ENCODE results near the gene CASKIN1.
A peak's percentile ranks its signal among the peaks of the same experiment; 100 is the strongest.
"Not testable (repeated sequence)": the region's sequence is repeated elsewhere in the genome, so short reads cannot be mapped to it uniquely, and the experiment has no call there.

CASKIN1 gene

DNA sequence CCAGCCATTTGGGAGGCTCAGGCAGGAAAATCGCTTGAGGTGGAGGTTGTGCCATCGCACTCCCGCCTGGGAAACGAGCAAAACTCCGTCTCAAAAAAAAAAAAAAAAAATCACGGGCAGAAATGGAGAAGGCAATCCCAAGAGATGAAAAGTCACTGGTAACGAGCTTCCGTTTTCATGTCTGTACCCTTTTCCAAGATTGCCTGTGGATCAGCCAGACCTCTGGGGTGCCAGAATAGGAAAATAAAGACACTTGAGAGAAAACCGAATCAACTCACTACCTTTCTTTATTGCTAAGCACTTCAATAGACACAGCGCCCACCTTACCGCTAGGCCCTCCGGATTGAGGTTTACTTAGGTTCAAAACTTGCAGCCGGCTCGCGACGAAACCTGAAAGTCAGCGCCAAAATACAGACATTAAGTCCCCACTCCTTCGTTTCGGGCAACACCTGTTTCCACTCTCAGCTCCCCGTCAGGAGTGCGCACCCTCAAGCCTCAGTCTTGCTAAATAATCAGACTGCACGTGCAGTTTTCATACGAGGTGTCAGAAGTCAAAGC, 41.8 kb downstream of the CASKIN1 start:
- DNase-seq, result no peak

DNA sequence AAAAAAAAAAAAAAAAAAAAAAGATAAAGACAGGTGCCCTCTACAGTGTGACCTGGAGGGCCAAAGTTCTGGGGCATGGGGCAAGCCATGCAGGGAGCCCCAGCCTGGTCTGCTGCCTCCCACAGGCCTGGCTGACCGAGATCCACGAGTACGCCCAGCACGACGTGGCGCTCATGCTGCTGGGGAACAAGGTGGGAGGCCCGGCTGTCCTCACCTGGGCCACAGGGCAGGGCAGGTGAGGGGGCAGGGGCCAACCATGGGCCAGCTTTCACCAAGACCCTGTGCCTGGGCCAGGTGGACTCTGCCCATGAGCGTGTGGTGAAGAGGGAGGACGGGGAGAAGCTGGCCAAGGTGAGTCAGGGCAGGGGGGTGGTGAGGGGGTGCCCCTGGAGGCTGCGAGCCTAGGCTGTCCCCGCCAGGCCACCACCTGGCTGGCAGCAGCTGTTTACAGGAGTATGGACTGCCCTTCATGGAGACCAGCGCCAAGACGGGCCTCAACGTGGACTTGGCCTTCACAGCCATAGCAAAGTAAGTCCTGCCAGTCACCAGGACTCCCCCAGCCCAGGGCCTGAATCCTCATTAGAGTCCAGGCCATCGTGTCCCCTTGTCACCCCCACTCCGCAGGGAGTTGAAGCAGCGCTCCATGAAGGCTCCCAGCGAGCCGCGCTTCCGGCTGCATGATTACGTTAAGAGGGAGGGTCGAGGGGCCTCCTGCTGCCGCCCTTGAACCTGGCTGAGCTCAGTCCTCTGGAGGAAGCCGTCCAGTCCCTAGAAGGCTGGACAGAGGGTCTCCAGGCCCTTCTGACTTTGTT, 43.5 kb downstream of the CASKIN1 start:
- no peak for DNase-seq

DNA sequence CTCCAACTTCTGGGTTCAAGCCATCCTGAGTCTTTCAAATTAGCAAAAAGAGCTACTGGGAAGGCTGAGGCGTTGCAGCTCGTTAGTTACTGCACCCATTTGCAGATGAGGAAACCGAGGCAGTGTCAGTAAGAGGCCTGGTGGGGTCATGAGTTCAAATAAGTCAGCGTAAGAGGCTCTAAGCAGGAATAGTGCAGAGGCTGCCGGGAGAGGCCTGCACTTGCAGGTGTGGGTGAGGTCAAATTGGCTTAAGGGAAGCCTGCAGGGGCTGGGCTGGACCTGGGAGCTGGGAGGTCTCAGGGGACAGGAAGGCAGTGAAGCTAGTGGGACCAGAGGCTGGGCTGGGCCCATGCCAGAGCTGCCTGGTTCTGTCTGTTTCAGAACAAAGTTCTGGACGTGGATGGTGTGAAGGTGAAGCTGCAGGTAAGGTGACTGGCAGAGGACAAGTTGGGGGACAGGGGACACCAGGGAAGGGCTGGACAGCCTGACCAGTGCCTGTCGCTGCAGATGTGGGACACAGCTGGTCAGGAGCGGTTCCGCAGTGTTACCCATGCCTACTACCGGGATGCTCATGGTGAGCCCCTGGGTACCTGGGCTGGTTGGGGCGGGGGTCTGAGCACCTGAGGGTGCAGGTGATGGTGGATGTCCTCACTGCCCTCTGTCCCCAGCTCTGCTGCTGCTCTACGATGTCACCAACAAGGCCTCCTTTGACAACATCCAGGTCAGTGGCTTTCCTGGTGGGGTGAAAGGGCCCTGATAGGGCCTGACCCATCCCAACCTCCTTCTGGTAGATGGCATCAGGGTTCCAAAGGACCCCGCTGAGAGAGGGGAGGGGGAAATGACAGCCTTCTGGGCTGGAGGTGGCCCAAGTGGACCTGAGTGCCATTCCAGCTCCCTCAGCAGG, 45.0 kb downstream of the CASKIN1 start:
- DNase-seq, result no peak

GRCh38 chr16:2150418-2151187, 45.8 kb downstream of the CASKIN1 start:
- DNase-seq, result peak in 1 of 2 experiments; percentile 8

DNA sequence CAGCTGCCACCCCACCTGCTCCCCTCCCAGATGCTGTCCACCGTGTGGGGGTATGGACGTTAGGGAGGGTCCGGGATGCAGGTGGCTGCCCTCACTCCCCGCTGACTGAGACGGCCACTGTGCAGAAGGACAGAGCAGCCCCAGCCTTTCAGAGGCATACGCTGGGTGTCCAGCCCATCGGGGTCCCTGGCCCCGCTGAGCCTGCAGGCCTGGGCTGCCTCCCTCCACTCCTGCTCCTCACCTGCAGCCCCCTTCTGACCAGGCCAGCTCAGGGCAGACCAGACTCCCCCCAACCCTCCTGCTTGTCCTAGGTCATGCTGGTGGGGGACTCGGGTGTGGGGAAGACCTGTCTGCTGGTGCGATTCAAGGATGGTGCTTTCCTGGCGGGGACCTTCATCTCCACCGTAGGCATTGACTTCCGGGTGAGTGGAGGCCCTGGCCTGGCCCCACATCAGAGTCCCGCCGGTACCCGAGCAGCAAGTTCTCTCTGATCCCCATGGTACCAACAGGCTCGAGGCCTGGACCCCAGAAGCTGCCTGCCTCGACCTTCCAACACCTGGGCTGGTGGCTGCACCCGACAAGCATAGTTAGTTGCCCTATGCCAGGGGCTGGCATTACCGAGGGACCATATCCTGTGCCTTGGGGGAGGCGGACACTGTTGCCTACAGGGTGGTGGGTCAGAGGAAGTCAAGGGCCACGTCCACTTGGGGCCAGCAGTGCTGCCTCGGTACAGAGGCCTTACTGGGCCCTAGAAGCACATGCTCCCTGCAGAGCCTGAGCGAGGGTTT, 46.6 kb downstream of the CASKIN1 start:
- no peak for DNase-seq

- no peak for DNase-seq
These were observed 47.4 kb downstream of the CASKIN1 start for GRCh38 chr16:2148714-2149629.

DNA sequence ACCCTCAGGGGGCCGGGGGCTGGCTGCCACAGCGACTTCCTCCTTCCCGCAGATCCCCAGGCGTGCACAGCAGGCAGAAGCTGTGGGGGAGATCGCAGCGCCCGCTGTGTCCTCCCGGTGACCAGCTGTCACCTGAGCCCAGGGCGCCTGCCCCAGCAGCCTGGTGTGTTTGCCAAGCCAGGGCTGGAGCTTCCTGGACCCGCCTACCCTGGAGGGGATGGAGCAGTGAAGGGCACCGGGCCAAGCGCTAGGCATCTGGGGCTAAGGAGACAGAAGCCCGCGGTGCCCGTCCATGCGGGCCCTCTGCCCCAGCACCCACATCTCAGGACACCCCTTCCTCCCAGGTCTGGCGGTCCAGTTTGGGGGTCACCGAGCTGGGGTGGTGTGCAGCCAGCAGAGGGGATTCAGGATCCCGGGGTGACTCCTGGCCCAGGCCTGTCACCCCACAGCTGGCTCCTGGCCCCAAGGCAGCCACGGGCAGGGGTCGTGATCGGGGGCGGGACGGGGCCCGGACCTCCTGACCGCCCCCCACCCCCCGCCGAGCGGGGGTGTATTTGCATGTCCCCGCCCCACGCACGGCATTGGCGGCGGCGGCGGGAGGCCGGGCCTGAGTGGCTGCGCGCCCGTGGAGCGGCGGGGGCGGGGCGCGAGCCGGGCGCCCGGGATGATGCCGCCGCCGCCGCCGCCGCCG, 48.3 kb downstream of the CASKIN1 start, which contains the start of gene RAB26:
TSS of gene RAB26 (plus strand) at position 645 of the 691 bp plus-strand sequence. CDS start 159 bp downstream, outside the sequence.
- no peak for DNase-seq

- no peak for DNase-seq
These were observed 49.0 kb downstream of the CASKIN1 start for GRCh38 chr16:2147378-2147777.

- no peak for DNase-seq
These were observed 50.6 kb downstream of the CASKIN1 start for GRCh38 chr16:2145843-2146242.

DNA sequence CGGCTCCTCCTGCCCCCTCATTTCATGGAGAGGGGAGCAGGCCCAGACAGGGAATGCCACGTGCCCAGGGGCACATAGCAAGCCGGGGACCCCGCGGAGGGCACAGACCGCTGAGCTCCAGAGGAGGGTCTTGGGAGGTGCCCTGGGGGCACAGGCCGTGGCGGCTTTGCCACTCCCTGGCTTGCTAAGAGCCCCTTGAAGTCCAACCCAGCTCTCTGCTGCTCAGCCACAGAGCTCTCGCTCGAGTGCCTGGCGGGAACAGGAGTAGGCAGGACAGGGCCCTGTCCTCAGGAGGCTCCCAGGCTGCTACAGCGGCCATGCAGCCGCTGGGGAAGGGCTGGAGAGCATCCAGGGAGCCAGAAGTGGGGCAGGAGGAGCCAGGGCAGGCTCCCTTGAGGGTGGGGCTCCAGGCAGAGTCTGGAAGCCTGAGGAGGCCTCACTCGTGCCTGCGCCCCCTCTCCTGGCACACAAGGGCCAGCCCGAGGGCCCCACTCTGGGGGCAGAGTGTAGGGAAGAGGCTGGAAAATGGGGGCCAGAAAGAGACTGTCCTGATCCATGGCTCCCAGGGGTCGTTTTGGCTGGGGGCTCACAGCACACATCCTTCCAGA, 52.4 kb downstream of the CASKIN1 start:
- no peak for DNase-seq

DNA sequence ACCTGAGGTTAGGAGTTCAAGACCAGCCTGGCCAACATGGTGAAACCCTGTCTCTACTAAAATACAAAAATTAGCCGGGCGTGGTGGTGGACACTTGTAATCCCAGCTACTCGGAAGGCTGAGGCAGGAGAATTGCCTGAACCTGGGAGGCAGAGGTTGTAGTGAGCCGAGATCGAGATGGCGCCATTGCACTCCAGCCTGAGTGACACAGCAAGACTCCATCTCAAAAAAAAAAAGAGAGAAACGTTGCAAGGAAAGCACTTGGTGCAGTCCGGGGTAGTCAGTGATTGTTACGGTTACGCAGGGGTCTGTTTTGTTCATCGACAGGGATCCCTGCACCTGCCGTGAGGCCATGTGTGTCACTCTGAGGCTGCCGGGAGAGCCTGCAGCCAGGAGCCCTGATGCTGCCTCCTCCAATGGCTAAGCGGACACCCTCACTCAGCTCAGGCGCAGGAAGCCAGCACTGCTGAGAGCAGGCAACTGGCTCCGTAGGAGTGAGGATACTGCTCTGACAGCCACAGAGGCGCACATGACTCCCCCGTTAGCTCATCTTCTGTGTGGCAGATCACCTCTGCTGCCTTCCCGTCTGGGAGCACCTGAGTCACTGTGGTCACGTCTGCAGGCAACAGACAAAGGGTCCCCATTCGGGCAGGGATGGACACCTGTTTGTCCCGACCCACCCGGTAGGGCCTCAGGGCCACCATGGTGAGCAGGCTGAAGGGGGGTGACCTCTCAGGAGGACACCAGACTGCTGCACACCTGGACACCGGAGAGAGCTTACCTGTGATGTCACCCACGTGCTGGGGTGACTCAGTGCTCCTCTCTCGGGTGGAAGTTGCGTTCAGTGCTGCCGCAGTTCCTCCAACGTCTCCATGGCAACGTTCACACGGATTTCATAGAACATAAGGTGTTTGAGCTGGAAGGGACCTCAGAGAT, 53.2 kb downstream of the CASKIN1 start:
- no peak for DNase-seq

DNA sequence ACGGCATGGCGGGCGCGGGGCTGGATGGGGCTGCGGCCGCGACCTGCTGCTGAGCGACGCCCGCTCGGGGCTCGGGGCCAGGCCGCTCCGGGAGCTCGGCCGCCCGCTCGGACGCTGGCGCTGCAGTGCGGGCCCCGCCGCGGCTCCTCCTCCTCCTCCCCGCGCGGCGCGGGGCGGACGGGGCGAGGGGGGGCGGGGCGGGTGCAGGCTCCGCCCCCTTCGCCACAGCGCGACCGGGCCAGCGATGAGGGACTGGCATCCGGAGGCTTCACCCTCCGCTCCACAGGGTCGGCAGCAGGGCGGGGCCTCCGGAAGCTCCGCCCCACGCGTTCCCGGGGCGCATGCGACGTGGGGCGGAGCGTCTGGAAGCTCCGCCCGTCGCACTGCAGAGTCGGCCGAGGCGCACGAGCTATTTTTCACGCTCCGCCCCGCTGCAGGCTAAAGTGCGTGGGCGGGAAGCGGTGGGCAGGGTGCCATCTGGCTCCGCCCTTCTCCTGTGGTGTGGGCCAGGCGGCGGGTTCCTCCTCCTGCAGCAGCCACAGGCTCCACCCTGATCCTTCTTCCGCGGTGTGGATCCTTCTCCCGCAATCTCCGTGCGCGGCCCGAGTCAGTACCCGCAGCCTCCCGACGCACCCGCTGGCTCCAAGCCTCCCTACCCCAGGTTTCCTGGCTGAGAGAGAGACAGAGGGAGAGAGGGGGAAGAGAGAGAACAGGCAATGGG, 60.5 kb downstream of the CASKIN1 start, which contains the start of gene PKD1:
TSS of gene PKD1 (minus strand) at position 129 of the 721 bp plus-strand sequence. CDS start 209 bp downstream, outside the sequence.
- DNase-seq, result peak; percentile 28 to 55

DNA sequence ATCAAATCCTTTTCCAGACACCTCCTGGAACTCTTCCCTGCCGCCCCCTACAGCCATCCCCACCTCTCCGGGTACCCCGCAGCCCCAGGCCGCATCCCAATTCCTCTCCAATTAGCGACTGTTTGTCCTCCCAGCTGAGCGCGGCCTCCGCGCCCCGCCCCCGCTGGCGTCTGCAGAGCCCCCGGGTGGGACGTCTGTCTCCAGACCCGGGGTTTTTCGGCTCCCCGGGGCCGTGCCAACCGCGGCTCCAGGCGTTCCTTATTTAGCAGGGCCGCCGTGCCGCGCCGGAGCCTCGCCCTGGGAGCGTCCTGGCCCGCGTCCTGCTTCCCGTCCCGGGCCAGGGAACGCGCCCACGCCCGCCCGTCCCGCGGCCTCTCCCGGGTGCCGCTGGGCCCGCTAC, 61.3 kb downstream of the CASKIN1 start:
- not testable (repeated sequence) for DNase-seq

DNA sequence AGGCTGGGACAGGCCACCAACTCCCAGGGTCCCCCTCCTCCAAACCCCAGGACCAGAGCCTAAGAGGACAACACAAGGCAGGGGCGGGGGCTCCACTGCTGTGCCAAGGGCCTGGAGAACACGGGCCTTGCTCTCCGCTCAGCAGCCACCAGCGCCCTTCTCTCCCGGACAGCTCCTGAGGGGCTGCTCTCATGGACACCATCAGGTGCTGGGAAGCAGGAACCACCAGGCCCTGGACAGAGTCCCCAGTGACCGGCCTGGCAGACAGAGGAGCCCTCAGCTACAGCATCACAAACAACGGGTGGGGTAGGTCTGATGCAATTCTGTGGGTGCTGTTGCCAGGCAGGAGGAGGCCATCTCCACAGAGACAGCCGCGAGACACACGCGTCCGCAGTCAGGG, 62.6 kb downstream of the CASKIN1 start:
- not testable (repeated sequence) for DNase-seq

DNA sequence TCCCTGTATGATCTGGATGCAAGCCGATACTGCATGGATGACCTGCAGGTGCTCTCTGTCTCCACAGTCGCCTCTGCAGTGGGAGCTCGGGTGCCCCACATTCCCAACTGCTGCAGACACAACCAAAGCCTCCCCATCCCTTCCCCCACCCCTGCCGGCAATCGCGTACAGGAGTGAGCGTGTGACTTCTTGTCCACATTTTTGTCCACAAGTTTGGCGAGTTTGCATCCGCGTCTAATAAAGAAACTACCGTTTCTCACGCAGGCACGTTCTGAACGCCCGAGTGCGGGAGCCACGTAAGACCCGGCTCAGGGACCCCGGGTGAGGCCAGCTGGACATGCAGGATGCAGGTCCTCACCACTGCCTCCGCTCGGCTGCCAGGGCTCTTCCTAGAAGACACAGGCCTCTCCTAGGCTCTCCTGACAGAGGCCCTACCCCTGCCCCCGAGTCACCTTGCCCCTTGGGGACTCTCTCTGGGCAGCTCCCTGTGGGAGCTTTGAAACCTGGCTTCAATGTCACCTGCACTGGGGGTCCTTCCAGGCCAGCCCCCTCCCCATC, 66.4 kb downstream of the CASKIN1 start:
- not testable (repeated sequence) for DNase-seq

- DNase-seq, result not testable (repeated sequence)
These were observed 67.2 kb downstream of the CASKIN1 start for GRCh38 chr16:2129251-2129650.
